Anterior cingulate cortex (tissue), 58 donors: ENCODE measurements around the gene GALNT17.
"Not testable (repeated sequence)": the region's sequence is repeated elsewhere in the genome, so short reads cannot be mapped to it uniquely, and the experiment has no call there.

Source experiments
- DNase-seq, 58 donors: peaks; one replicate each; lab custom pipeline; 2025; lab: John Stamatoyannopoulos, UW

Gene GALNT17

DNA sequence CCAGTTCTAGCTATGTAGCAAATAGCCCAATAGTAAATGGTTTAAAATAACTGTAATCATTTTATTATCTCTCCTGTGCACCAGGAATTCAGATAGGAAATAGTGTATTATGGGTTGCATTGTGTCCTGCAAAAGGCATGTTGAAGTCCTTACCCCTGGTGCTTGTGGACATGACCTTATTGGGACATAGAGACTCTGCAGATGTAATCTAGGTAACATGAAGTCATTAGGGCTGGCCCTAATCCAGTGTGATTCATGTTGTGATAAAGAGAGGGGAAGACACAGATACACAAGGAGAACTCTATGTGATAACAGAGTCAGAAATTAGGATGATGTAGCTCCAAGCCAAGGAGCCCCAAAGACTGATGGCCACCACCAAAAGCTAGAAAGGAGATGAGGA lies 462.8 kb downstream of the GALNT17 start:
- DNase-seq = no peak

- DNase-seq = no peak
Observed at GRCh38 chr7:71595176-71595575, 463.2 kb downstream of the GALNT17 start.

- DNase-seq = no peak
Observed at GRCh38 chr7:71598553-71598952, 466.6 kb downstream of the GALNT17 start.

- DNase-seq = no peak
Observed at GRCh38 chr7:71601851-71602250, 469.9 kb downstream of the GALNT17 start.

DNA sequence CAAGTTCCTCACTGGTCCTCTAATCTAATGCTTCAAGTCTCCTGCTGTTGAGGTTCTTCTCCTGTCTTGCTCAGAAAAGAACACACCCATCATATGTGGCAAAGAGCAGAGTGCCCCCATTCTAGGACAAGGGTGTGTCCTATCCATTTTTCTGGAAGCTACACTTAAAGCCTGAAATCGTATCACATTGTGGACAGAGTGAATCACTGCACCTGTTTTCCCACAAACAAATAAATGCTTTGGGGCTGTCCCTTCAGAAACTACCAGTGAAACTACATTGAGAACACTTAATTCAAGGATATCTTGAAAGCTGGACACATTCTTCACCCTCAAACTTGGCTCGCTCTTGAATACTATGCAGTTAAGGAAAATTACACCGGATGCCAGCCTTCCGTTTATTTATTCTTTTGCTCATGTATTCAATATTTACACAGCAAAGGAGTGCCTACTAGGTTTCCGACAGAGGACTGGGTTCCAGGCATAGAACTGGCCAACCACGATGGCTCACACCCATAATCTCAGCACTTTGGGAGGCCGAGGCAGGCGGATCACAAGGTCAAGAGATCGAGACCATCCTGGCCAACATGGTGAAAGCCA lies 473.0 kb downstream of the GALNT17 start:
- no peak for DNase-seq

- DNase-seq = no peak
Observed at GRCh38 chr7:71611986-71612385, 480.0 kb downstream of the GALNT17 start.

DNA sequence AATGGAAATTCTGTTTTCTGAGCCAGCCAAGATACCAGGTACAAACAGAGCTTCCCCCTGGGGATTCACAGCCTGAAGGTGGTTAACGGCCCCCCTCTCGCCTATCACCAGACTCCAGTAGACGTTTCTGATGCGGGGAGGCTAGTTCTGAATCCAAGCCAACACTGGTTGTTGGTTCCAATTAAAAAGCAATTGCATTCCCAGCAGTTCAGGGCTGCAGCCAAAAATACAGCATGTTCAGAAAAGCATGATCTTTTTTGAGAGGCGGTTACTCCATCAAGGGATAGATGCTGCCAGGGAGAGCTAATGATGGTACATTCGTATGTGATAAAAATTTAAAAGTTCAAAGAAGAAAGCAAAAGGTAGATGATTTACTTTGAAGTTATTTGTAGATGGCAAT lies 481.0 kb downstream of the GALNT17 start:
- DNase-seq = peak in 14 of 58 donors; percentile 4 to 49 (median 17)

DNA sequence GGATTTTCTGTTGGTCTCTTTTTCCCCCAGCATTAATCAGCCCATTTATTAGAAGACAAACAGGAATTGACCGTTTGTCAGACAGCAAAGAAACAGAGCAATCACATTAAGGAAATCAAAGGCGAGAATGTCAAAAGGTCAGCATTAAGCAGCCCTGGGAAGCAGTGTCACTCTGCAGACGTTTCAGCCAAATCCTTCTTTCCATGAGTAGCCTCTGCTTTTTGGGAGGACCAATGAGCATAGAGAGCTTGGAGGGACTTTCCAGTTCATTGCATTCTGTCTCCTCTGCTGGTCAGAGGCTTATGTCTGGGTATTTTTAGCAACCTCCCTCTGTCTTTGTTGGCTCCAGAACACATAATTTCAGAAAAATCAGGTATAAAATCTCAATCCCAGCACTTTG lies 481.4 kb downstream of the GALNT17 start:
- DNase-seq = peak in 1 of 58 donors; percentile 9

DNA sequence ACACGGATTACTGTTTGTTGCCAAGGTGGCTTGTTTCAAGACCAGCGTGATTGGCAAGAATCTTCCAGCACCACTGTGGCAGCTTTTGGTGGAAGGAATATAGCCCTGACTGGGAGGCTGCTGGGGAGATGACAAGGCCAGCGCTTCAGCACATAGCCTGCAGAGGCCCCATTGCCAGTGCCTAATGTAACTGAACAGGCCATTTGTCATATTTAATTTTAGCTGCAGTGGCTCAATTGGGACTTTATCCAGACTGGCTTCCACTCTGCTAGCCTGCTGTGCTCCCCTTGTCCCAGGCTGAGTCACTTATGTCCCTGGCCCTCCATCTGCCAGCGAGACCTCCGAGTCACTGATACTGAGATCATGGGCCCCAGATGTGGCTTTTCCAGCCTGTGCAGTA lies 483.1 kb downstream of the GALNT17 start:
- DNase-seq = peak in 4 of 58 donors; percentile 1 to 14 (median 8)

DNA sequence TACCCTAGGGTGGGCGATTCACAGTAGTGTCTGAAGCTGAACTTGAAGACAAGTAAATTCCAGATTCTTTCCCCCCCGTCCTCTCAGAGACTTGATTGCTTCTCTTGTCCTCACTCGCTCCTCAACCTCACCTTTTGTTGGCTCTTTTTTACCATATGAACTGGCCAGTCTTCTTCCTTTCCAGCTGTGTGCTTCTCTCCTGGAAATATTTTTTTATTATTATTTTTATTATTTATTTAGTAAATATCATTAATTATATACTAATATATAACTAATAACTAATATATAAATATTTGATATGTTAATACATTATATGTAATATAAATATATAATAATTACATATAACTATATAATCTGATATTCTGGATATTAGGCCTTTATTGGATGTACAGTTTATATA lies 484.3 kb downstream of the GALNT17 start:
- no peak for DNase-seq

DNA sequence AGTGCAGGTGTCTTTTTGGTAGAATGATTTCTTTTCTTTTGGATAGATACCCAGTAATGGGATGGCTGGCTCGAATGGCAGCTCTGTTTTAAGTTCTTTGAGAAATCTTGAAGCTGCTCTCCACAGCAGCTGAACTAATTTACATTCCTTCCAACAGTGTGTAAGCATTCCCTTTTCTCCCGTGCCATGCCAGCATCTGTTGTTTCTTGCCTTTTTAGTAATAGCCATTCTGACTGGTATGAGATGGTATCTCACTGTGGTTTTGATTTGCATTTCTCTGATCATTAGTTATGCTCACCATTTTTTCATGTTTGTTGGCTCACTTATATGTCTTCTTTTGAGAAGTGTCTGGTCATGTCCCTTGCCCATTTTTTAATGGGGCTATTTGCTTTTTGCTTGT lies 486.3 kb downstream of the GALNT17 start:
- peak in 1 of 58 donors; percentile 2 for DNase-seq

- peak in 1 of 58 donors; percentile 10 for DNase-seq
Observed at GRCh38 chr7:71625545-71625944, 493.6 kb downstream of the GALNT17 start.

DNA sequence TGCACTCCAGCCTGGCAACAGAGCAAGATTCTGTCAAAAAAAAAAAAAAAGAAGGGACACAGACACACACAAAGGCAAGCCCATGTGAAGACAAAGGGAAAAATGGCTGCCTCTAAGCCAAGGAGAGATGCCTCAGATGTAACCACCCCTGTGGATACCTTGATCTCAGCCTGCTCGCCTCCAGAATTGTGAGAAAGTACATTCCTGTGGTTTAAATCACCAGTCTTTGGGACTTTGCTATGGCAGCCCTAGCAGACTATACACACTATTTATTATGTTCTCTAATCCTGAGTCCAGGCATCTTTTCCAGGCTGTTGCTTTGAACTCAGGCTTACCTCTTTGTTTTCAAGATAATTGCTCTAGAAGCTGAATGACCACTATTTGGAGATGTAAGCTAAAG lies 494.3 kb downstream of the GALNT17 start:
- DNase-seq = no peak

GRCh38 chr7:71627651-71628050 lies 495.7 kb downstream of the GALNT17 start:
- DNase-seq = no peak

DNA sequence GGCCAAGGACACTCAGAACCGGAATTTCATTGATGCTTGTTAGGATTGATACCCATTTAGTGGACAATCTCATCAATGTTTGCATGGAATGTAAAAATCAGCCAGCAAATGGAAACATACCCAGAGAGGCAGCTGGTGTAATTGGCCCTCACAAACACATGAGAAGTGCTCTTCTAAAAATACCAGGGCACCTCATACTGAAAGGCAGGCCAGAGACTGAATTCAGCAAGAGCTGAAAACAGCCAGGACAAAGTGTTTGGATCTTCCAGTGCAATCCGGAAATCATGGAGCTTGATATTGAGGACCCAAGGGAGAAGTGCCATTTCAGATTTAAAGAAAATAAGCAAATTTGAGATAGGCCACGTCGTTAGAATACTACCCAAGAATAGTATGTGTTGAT lies 498.6 kb downstream of the GALNT17 start:
- DNase-seq = peak in 5 of 58 donors; percentile 4 to 48 (median 11)

DNA sequence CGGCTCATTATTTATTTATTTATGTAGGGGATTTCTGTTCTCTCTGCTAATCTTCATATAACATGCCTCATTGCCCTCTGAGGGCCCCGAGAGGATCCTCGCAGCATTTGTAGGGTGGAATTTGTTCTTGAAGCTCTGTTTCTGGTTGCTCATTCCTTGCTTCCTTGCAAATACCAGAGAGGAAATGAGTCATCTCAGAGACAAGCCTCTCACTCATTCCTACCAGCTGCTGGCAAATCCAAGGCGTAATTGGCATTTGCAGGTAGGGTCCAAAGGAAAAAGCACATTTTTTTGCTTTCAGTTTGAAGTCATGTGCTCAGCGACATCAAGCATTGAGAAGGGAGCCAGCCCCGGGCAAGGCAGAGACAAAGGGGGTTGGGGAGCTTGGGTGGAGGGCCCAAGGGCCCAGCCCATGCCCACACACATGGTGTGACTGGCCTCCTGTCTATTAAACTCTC lies 501.6 kb downstream of the GALNT17 start:
- peak in 15 of 58 donors; percentile 2 to 64 (median 21) for DNase-seq

- DNase-seq = not testable (repeated sequence)
Observed at GRCh38 chr7:71635849-71636248, 503.9 kb downstream of the GALNT17 start.

- peak in 30 of 58 donors; percentile 1 to 61 (median 21) for DNase-seq
Observed at GRCh38 chr7:71636329-71636728, 504.4 kb downstream of the GALNT17 start.

DNA sequence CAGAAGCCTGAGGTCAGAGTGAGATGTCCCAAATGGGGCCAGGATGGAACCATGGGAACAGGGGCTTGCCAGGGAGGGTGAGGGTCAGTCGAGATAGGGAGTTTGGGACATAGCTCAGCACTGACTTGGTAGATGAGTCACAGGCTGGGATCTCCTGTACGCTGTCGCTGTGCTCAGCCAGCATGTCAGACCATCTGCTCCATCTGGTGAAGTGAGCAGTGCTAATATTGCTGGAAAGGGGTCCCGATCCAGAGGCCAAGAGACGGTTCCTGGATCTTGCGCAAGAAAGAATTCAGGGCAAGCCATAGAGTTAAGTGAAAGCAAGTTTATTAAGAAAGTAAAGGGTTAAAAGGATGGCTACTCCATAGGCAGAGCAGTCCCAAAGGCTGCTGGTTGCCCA lies 505.6 kb downstream of the GALNT17 start:
- peak in 4 of 58 donors; percentile 3 to 17 (median 6) for DNase-seq

- DNase-seq = no peak
Observed at GRCh38 chr7:71638108-71638507, 506.2 kb downstream of the GALNT17 start.

DNA sequence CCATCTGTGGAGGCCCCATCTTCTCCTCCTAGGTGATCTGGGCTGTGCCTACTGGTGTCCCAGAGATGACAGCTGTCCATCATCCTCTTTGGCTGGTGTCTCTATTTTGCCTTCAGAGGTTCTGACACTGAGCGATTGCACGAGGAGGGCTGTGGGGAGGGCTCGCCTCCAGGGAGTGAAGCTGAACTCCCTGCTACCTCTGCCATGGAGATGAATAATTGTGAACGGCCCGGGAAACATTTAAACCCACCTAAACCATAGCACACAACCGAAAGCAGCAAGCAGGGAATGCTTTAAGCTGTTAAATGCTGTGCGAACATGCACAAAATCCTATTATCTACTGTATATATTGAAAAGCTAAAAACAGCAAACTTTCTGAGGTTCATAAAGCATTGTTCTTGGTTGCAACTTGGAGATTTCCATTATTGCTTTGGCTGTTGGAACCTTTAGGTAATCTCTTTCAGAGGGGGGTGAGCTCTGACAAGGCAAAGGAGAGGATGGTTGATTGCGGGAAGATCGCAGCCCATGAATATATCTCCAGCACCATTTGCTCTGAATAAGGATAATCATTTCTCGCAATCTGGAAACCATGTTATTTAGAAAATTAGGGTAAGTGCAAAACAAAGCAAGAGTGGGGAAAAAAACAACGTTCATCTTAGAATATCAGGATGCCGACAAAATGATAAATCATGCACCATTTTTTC lies 507.6 kb downstream of the GALNT17 start:
- no peak for DNase-seq

GRCh38 chr7:71643031-71643430 lies 511.1 kb downstream of the GALNT17 start:
- DNase-seq = not testable (repeated sequence)
